Measurements from ENCODE around the gene SMIM33.
A peak's percentile ranks its signal among the peaks of the same experiment; 100 is the strongest.
"Not testable (repeated sequence)": the region's sequence is repeated elsewhere in the genome, so short reads cannot be mapped to it uniquely, and the experiment has no call there.

Gene SMIM33

DNA sequence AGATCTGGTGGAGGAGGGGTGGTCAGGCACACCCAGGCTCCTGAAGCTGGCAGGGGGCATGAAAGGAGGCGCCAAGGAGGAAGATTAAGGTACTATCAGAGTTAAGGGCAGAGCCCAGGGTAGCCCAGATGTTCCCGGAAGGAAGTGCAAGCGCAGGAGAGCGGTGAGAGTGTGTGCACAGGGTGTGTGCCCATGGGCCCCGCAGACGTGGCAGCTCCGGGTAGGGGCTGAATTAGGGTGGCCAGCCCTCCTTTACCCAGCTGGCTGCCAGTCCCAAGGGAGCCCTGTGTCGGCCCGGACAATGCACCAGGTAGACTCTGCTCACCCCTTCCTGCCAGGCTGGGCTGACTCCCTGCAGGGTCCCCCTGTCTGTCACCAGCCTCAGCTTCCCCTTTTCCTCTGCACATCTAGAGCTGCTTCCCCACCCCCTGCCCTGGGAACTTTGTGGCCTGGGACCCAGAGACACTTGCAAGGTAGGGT lies at the start of gene SMIM33:
Gene SMIM33, plus strand, starts transcription at position 184 of the 480 bp plus-strand sequence. Its CDS starts 118 bp downstream, at position 302.
- no peak for DNase-seq

DNA sequence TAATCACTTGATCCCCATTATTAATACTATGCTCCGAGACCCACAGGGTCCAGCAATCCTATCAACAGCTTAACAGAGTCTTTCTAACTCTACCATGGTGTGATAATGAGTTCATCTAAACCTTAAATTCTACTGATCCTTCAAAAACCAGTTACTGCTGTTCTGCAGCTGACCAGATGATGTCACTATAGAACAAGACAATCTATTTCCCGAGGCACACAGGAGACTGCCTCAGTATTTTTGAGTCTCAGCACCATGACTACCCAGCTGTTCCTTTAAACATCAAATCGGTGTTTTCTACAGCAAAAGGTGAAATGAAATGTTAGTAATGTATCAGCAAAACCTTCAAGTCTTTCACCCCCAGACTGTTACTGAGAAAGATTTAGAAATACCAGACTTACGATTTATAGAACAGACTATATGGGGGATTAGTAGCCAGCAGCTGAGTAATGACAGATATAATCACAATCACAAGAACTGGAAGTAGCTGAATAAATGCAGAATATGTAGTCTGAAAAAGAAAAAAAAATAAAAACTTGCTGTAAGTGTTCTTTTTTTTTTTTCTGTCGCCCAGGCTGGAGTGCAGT lies 48.4 kb upstream of the SMIM33 start:
- DNase-seq, result peak; percentile 88

GRCh38 chr5:139425497-139425896 lies 45.3 kb upstream of the SMIM33 start:
- DNase-seq, result no peak

- DNase-seq, result no peak
Measured at GRCh38 chr5:139426203-139426885, 44.5 kb upstream of the SMIM33 start.

DNA sequence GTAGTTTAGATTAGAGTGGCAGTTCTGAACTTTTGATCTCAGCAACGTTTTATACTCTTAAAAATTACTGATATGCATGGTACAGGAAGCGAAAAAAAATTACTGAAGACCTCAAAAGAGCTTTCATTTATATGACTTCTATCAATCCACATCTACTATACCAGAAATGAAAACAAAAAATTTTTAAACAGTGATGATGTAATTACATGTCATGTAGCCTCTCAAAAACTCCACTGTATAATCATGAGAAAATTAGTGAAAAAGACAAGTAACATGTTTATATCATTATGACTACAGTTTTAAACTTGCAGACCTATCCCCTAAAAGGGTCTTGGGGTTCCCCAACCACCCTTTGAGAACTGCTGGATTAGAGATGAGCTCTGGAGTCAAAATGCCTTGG lies 40.8 kb upstream of the SMIM33 start:
- no peak for DNase-seq

- DNase-seq, result no peak
Measured at GRCh38 chr5:139431706-139432105, 39.1 kb upstream of the SMIM33 start.

DNA sequence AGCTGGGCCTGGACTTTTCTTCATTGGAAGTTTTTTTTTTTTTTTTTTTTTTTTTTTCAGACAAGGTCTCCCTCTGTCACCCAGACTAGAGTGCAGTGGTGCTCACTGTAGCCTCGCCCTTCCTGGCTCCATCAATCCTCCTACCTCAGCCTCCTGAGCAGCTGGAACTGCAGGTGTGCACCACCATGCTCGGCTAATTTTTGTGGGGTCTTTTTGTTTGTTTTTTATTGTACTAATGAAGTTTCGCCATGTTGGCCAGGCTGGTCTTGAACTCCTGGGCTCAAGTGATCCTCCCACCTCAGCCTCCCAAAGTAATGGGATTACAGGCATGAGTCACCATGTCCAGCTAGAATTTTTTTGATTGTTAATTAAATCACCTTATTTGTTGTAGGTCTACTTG lies 35.1 kb upstream of the SMIM33 start:
- no peak for DNase-seq

GRCh38 chr5:139438707-139439012 lies 32.1 kb upstream of the SMIM33 start:
- no peak for DNase-seq

DNA sequence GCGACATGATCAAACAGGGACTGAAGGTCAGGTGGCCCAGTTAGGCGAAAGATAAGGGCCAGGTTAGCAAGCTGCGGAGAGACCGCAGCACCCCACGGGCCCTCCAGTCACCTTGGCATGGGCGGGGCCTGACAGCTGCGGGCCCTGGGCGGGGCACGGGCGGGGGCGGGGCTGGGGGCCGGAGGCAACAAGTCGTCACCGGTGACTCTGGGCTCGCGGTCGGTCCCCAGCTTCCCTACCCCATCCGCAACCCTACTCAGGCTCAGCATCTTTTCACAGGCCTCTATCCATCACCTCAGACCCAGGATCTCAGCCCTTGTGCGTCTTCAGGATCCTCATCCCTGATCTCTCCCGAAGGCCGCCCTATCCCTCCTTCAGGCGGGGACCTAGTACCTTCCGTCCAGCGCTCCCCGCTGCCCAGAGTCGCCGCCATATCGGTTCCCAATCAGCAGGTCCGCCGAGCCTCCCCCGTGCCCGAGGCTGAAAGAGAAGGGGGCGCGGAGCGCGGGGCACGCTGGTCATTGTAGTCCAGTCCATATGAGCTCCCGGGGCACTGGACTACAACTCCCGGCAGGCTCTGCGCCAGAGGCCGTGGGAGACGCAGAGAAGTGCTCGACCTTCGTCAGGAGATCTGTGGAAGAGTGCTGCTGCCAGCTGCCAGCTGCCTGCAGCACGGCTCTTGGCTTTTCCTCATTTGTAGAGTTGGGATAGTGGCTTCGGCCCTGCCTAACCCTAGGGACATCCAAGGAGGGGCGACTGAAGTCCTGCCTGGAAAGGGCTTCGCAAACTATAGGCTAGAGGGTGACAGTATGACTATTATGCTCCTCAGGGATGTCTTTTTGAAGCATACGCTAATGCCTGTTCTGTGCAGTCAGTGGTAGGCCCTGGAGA lies 31.5 kb upstream of the SMIM33 start, which contains the start of gene DNAJC18:
Gene DNAJC18, minus strand, starts transcription at position 513 of the 891 bp plus-strand sequence. Its CDS starts 80 bp downstream, at position 433.
- DNase-seq, result peak; percentile 92

GRCh38 chr5:139440416-139440815 lies 30.4 kb upstream of the SMIM33 start:
- DNase-seq, result not testable (repeated sequence)

DNA sequence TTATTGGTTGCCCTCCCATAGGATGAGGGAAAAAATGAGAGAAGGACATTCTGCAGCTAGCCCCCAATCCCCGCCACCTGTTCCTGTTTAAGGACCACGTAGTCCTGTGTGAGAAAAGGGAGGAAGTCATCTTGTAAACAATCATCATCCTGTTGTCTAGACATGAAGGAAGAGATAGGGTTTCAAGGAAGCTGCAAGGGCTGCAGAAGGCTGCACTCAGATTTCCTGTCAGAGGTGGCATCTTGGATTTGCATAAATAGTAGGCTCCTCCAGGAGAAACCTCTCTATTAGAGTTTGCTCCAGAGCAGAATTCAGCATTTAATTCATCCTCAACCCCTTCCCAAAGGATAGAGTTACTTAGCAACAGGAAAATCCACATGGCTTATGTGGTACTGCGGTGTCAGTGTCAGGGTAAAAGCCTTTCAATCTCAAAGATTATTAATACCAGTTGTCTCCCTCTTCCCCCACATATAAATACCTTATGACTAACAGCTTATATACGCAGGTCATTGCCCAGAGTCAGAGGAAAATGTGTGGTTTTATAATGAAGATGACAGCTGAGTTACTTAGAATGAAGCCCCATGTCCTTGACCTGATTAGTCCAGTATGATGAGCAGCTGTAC lies 26.9 kb upstream of the SMIM33 start:
- DNase-seq, result no peak

DNA sequence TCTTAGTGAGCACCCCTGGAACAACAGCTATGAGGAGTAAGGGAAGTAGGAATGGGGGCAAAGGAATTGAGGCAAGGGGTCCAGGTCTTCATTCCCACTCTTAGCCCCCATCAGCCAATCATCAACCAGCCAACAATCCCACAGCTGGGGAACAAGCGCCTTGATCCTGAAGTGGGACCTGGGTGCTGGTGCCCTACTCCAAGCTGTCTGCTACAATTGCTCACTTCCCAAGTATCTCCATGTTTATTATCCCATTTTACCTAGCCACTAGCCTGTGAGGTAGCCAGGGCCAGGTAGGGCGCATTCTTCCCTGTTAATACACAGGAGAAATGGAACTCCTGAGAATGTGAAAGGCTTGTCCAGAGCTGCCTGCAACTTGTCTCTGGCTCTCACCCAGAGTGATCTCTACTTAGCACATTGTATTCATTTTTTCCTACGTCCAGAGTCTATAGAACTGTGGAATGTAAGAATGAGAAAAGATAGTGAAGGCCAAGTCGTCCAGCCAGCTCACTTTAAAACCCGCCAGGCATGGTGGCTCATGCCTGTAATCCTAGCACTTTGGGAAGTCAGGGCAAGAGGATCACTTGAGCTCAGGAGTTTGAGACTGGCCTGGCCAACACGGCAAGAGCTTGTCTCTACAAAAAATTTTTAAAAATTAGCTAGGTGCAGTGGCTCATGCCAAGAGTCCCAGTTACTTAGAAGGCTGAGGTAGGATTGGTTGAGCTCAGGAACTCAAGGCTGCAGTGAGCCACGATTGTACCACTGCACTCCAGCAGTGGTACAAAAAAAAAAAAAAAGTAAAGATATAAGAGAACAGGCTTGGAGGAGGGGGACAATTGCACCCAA lies 25.3 kb upstream of the SMIM33 start:
- no peak for DNase-seq

DNA sequence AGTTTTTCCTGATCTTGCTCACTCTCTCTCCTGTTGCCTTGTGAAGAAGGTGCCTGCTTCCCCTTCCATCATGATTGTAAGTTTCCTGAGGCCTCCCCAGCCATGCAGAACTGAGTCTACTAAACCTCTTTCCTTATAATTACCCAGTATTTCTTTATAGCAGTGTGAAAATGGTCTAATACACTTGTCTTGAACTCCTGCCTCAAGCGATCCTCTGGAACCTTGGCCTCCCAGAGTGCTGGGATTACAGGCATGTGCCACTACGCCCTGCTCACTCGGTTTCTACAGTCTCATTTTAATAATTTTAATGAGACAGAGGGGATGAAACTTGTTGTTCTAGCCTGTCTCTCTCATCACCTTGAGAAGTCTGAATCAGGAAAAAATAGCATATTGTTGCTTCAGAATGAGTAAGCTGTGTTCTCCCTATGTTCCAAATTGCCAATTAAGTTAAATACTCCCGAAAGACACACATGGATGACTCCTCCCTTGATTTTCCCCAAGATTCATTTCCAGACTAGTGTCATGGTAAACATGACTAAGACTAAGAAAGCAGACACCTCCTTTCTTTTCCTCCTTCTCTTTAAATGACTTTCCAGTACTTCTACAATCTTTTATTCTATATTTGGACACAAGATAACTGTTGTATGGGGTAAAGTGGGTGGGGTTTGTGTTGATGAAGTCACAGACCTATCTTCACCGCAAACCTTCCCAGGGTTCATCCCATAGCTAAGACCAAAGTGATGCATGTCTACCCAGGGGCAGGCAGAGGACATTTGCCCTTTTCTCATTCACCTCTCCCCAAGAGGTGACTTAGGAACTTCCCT lies 23.6 kb upstream of the SMIM33 start:
- DNase-seq, result peak; percentile 78

DNA sequence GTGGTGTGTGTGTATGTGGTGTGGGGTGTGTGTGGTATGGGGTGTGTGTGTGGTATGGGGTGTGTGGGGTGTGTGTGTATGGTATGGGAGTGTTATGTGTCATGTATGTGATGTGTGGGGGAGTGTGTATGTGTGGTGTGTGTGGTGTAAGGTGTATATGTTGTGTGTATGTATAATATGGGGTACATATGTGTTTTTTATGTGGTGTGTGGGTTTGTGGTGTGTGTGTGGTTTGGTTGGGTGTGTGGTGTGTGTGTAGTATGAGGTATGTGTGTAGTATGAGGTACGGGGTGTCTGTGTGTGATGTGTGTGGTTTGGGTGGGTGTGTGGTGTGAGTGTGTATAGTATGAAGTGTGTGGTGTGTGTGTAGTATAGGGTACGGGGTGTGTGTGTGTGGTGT lies 19.6 kb upstream of the SMIM33 start:
- DNase-seq, result no peak

DNA sequence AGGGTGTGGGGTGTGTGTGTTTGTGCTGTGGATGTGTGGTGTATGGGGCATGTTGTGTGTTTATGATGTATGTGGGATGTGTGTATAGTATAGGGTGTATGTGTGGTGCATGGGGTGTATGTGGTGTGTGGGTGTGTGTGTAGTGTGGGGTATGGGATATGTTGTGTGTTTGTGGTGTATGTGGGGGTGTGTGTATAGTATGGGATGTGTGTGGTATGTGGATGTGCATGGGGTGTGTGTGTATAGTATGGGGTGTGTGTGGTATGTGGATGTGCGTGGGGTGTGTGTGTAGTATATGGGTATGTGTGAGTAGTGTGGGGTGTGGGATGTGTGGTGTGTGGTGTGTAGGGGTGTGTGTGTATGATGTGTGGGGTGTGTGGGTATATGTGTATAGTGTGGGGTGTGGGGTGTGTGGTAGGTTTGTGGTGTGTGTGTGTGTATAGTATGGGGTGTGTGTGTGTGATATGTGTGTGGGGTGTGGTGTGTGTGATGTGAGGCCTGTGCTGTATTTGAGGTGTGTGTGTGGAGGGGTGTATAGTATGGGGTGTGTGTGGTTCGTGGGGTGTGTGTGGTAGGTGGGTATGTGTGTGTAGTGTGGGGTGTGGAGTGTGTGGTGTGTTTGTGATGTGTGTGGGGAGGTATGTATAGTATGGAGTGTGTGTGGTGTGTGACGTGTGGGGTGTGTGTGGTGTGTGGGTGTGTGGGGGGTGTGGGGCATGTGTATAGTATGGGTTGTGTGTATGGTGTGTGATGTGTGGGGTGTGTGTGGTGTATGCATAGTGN lies 18.7 kb upstream of the SMIM33 start:
- no peak for DNase-seq

DNA sequence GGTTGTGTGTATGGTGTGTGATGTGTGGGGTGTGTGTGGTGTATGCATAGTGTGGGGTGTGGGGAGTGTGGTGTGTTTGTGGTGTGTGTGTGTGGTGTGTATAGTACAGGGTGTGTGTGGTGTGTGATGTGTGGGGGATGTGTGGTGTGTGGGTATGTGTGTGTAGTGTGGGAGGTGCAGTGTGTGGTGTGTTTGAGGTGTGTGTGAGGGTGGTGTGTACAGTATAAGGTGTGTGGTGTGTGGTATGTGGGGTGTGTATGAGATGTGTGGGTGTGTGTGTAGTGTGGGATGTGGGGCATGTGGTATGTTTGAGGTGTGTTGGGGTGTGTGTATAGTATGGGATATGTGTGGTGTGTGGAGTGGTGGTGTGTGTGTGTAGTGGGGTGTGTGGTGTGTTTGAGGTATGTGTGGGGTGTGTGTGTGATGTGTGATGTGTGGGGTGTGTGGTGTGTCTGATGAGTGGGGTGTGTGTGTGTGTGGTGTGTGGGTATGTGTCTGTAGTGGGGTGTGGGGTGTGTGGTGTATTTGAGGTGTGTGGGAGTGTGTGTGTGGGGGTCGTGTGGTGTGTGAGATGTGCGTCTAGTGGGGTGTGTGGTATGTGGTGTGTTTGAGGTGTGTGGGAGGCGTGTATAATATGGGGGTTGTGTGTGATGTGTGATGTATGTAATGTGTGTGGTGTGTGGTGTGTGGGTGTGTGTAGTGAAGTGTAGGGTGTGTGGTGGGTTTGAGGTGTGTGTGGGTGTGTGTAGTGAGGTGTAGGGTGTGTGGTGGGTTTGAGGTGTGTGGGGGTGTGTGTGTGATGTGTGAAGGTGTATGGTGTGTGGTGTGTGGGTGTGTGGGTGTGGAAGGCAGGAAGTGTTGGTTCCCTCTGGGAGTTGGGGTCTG lies 16.9 kb upstream of the SMIM33 start:
- DNase-seq, result no peak

DNA sequence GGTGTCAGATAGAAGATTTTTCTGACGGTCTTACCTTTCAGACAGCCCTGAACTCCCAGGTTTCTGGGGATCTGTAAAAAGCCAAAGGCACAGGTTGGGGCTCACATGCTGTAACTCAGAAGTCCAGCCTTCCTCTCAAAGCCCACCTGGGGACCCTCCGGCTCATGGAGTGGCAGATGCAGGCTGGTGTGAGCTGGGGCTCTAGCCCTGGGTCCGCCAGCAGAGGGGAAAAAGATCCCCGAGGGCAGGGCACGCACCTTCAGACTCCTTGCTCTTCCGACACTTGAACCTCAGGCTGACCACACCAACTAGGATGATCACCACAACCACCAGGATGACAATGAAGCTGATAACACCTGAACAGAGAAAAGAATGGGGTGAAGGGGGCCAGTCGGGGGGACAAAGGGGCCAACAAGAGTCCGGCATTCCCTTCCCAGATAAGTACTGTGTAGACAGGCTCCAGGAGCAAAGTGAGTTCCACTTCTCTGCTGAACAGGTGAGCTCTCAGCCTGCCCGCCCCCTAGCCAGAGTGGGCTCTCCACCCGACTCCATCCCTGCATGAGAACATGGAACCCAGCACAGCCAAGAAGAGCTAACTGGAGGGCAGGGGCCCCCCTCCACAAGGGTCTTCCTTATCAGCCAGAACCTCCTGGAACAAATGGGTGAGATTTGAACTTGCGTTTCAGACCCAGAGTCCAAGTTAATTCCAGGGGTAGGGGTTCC lies 16.1 kb upstream of the SMIM33 start:
- no peak for DNase-seq

DNA sequence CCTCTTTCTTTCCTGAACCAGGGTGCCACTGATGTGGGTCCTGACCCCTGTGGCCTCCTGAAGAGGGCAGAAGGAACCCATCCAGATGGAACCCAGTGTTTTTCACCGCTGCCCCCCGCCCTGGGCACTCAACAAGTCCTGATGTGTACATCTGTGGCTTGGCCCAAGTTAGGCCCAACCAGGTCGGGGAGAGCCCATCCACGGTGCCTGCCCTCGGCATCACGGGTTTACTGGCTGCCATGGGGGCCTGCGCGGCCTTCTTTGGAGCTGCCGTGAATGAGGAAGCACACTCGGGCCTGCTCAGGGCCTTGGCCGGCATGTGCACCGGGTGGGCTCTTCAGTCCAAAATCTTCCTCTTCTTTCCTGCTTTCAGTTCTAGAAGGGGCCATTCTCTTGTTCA lies 14.0 kb upstream of the SMIM33 start:
- no peak for DNase-seq

- DNase-seq, result no peak
Measured at GRCh38 chr5:139457241-139457640, 13.6 kb upstream of the SMIM33 start.

Measured in OCI-M1 (cell line).